ENCODE results near the gene ZC2HC1B.

Gene ZC2HC1B

DNA sequence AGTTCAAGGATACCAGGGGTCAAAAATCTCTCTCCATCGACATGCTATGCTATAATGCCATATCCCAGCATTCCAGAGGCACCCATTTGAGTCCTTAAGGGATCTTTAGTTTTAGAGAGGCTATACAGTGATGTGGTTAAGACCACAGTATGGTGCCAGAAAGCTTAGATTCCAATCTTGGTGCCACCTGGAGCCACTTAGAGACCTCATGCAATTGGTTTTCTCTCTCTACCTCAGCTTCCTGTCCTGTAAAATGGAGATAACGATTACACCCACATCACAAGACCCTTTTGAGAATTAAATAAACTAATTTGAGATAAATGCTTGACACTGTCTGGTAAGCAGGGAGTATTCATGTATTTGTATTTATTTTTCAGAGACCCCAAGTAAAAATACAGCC is 104.8 kb downstream of the ZC2HC1B start:
- H3K9me3 ChIP-seq (ENCODE audit: severe bottlenecking): no peaks in the 10 kb centered on the region
- no peaks in the 10 kb centered on the region for H3K36me3 ChIP-seq
- TF ChIP-seq, protein P1, sequence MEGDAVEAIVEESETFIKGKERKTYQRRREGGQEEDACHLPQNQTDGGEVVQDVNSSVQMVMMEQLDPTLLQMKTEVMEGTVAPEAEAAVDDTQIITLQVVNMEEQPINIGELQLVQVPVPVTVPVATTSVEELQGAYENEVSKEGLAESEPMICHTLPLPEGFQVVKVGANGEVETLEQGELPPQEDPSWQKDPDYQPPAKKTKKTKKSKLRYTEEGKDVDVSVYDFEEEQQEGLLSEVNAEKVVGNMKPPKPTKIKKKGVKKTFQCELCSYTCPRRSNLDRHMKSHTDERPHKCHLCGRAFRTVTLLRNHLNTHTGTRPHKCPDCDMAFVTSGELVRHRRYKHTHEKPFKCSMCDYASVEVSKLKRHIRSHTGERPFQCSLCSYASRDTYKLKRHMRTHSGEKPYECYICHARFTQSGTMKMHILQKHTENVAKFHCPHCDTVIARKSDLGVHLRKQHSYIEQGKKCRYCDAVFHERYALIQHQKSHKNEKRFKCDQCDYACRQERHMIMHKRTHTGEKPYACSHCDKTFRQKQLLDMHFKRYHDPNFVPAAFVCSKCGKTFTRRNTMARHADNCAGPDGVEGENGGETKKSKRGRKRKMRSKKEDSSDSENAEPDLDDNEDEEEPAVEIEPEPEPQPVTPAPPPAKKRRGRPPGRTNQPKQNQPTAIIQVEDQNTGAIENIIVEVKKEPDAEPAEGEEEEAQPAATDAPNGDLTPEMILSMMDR (IDR thresholded peaks at IDR 0.05; ENCODE audit: low read depth, low read length): no peak
- H3K4me3 ChIP-seq (ENCODE audit: low read depth, low read length): no peak overlapping the region
- no peak for DNase-seq
- no peaks in the 10 kb centered on the region for H3K27me3 ChIP-seq (ENCODE audit: insufficient read depth, low read depth, severe bottlenecking)
- no peak overlapping the region for H3K27ac ChIP-seq

DNA sequence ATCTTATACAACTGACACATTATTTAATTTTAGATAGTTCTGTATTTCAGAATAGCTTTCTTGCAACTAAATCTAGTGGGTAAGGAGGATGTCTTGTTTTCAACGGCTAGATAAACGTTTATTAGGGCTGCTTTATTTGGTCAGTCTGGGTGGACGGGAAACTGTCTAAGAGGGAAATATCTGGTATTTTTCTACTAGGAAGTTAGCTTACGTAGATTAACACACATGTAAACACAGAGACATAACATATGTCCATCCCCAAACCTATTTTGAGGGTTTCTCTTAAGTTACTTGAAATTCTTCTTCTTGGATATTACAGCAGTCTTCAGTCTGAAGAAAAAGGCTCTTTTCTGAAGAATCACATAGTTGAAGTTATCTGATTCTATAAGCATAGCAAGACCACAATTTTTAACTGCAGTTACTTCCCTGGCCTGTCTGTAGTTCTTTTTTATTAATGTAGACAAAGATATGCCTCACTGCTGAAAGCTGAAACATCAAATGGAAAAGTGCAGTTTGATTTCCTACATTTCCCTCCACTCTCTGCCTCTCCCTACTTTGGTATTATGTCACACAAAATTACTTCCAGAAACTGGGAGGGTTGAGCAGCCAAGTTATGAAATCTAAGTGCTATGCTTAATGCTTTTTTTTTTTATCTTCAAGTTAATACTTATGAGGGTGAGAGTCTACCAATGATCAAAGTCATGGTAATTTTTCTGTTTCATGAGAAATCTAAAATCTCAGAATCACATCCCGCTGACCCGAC is 106.4 kb downstream of the ZC2HC1B start:
- TF ChIP-seq, protein P1 (IDR thresholded peaks at IDR 0.05; ENCODE audit: low read depth, low read length): no peak
- H3K9me3 ChIP-seq (ENCODE audit: severe bottlenecking): no peaks in the 10 kb centered on the region
- no peaks in the 10 kb centered on the region for H3K27me3 ChIP-seq (ENCODE audit: insufficient read depth, low read depth, severe bottlenecking)
- no peaks in the 10 kb centered on the region for H3K36me3 ChIP-seq
- H3K4me3 ChIP-seq (ENCODE audit: low read depth, low read length): no peak overlapping the region
- no peak for DNase-seq
- H3K27ac ChIP-seq: no peak overlapping the region

DNA sequence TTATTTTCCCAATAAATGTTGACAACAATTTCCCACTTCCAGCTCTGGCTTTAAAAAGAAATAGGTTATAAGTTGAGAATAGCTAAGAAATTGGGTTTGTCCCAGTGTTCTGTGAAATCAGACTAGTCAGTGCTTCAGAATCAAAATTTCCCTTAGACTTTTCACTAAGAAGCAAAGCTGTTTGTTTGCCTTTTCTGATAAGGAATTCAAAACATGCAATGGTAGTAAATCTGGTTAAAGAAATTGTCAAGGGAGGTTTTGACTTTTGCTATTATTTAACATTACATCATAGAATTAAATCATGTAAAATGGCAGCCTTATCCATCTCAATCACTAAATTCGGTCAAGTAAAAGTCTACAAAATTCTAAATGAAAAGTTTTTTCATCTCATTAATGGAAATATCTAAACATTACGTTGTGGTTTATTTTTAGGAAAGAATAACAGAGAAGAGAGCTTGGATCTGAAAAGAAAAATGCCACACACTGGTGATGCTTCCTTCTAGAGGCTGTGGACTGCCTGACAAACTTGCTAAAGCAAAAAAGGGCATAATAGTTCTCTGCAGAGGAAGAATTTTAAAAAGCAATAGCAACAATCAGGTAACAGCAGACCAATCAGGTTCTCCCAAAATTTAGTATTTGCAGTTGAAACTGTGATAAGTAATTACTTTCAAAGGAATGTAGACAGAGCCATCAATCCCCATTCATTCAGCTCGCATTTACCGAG is 107.4 kb downstream of the ZC2HC1B start:
- no peak overlapping the region for H3K4me3 ChIP-seq (ENCODE audit: low read depth, low read length)
- no peak overlapping the region for H3K27ac ChIP-seq
- DNase-seq: no peak
- no peaks in the 10 kb centered on the region for H3K9me3 ChIP-seq (ENCODE audit: severe bottlenecking)
- no peaks in the 10 kb centered on the region for H3K36me3 ChIP-seq
- H3K27me3 ChIP-seq (ENCODE audit: insufficient read depth, low read depth, severe bottlenecking): no peaks in the 10 kb centered on the region
- TF ChIP-seq, protein P1 (IDR thresholded peaks at IDR 0.05; ENCODE audit: low read depth, low read length): no peak

DNA sequence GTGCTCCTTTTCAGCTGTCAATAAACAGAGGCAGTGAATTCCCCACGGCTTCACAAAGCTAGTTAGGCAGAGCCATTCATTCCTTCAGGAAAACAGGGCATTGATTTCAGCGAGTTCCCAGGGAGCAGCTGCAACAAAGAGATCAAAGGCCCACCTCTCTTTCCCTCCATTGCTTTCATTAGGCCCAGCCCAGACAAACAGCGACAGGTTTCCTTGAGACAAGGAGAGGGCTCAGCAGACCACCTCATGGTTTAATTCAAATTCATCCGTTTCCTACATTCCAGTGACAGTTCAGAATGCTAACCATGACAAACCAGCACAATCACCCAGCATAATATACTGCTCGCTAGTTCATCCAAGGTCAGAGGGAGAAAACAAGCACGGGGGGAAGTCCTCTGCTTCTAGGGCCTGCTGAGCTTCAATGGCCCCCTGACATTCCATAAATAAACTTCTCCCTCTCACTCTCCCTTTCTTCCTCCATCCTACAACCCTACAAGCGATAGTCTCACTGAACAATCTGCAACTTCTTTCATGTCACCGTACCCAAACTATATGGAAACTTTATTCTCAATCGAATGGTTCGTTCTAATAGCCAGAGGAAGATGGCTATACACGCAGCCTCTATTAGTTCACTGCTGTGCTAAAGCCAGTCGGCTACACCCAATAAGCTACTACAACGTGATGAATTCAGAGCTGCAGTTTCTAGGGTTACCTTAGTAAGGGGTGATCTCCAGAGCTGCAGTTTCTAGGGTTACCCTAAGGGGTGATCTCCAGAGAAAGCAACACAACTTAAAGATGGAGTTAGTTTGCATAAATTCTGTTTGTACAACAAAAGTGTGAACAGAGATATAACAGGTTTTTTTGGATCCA is 109.1 kb downstream of the ZC2HC1B start:
- Histone ChIP-seq H3K9me3 (ENCODE audit: severe bottlenecking) (no peaks in the 10 kb centered on the region), H3K36me3 (no peaks in the 10 kb centered on the region), H3K27ac (no peak overlapping the region), H3K27me3 (ENCODE audit: insufficient read depth, low read depth, severe bottlenecking) (no peaks in the 10 kb centered on the region), H3K4me3 (ENCODE audit: low read depth, low read length) (no peak overlapping the region)
- TF ChIP-seq, protein P1 (IDR thresholded peaks at IDR 0.05; ENCODE audit: low read depth, low read length): no peak
- DNase-seq: no peak

DNA sequence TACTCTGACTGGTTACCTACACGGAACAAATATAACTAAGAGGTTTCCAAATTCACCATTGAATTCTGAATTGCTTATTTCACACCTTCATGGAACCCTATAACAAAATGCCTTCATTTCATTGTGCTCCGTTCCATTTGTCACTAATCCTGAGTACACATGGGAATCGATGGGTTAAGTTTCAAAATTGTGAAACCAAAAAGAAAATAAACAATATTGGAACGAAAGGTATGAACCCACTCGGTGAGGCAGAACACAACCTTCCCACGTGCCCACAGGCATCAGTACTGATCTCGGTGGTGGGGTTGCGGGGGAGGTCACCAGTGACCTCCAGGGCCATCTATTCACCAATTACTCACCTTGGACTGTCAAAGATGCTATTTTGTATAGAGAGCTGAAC is 109.8 kb downstream of the ZC2HC1B start:
- no peak overlapping the region for H3K27ac ChIP-seq
- no peaks in the 10 kb centered on the region for H3K9me3 ChIP-seq (ENCODE audit: severe bottlenecking)
- no peak for DNase-seq
- no peak overlapping the region for H3K4me3 ChIP-seq (ENCODE audit: low read depth, low read length)
- H3K27me3 ChIP-seq (ENCODE audit: insufficient read depth, low read depth, severe bottlenecking): no peaks in the 10 kb centered on the region
- TF ChIP-seq, protein P1 (IDR thresholded peaks at IDR 0.05; ENCODE audit: low read depth, low read length): no peak
- H3K36me3 ChIP-seq: no peaks in the 10 kb centered on the region
